Liver (tissue), 10 donors: ENCODE data around the gene RGS7. TPM values are rescaled to one million over a fixed set of nuclear protein-coding genes. Genes with fewer than 3 reads are reported as not detected.

Experiments used
- DNase-seq: peaks from one replicate; pipeline ENCODE4 v3.0.0-alpha.2; 2017; ENCODE audit warnings: low spot score
- H3K27ac ChIP-seq, 2 donors: one replicate each; pipeline ENCODE4 v1.7.0; 2013; ENCODE audit warnings: inconsistent platforms in 2 of 2, low read length in 2 of 2, control low read depth in 1 of 2, low read depth in 1 of 2, mild to moderate bottlenecking in 1 of 2
- H3K27me3 ChIP-seq, 4 donors: one replicate each; pipeline versions ENCODE4 v1.6.1 to v1.7.0; 2013; ENCODE audit warnings: low read length in 3 of 4, inconsistent platforms in 1 of 4, mild to moderate bottlenecking in 1 of 4, moderate library complexity in 1 of 4; ENCODE audit not compliant: control insufficient read depth in 4 of 4, insufficient read depth in 4 of 4
- H3K36me3 ChIP-seq, 4 donors: one replicate each; pipeline versions ENCODE4 v1.6.1 to v1.7.0; 2013; ENCODE audit warnings: low read length in 3 of 4, mild to moderate bottlenecking in 3 of 4, low read depth in 1 of 4, moderate library complexity in 1 of 4; ENCODE audit not compliant: control insufficient read depth in 4 of 4, insufficient read depth in 3 of 4
- H3K4me1 ChIP-seq, 4 donors: one replicate each; pipeline versions ENCODE4 v1.6.1 to v1.7.0; 2013; ENCODE audit warnings: low read length in 3 of 4, mild to moderate bottlenecking in 3 of 4, moderate library complexity in 1 of 4; ENCODE audit not compliant: control insufficient read depth in 4 of 4, insufficient read depth in 4 of 4
- H3K4me3 ChIP-seq, 3 donors: one replicate each; pipeline versions ENCODE4 v1.6.1 to v1.7.0; 2013; ENCODE audit warnings: low read length in 3 of 3, control low read depth in 1 of 3, low read depth in 1 of 3, mild to moderate bottlenecking in 1 of 3
- H3K9ac ChIP-seq, 2 donors: one replicate each; pipeline ENCODE4 v1.7.0; 2013; ENCODE audit warnings: low read length in 2 of 2, mild to moderate bottlenecking in 2 of 2, moderate library complexity in 2 of 2, control low read depth in 1 of 2, low read depth in 1 of 2
- H3K9me3 ChIP-seq, 4 donors: one replicate each; pipeline versions ENCODE4 v1.6.1 to v1.7.0; 2013; ENCODE audit warnings: low read length in 3 of 4; ENCODE audit not compliant: control insufficient read depth in 4 of 4
- HNF4G ChIP-seq: IDR thresholded peaks from 2 replicates; pipeline ENCODE4 v1.6.1; 2016; ENCODE audit warnings: antibody characterized with exemption
- RAD21 ChIP-seq, 2 donors: IDR thresholded peaks; 2 replicates each; pipeline ENCODE4 v1.6.1; 2016; ENCODE audit warnings: antibody characterized with exemption in 2 of 2, mild to moderate bottlenecking in 2 of 2
- WGBS: extraction: QIAGEN DNeasy Blood & Tissue Kit; methylation state at CpG from one replicate; pipeline ENCODE4 v1.1.7; 2013; 5-methylcytosine and 5-hydroxymethylcytosine counted together
- polyA plus RNA-seq, 2 donors: library from polyadenylated mRNA; stranded (reverse) in 1 of 2; unstranded in 1 of 2; fragments of 200-250 nt in 1 of 2; fragments of >200 nt in 1 of 2; fragmentation: Nextera tagmentation in 1 of 2; extraction: Ambion mirVana in 1 of 2; gene quantifications; one replicate each; pipeline versions ENCODE4 v1.2.1 to v1.2.3, GENCODE V29; 2013 to 2015
- small RNA-seq: library from RNA; depleted of rRNA; stranded (forward); fragments of <200 nt; gene quantifications from one replicate; pipeline ENCODE3, GENCODE V24; 2014
- total RNA-seq, 2 donors: library from RNA; depleted of rRNA; stranded (reverse); fragments of >200 nt; gene quantifications; one replicate each; pipeline ENCODE4 v1.2.3, GENCODE V29; 2014
- TF ChIP-seq, protein P1 (sequence below): fragments of 150-350 bp; IDR thresholded peaks from 2 replicates; pipeline ENCODE4 v1.5.1; 2017; ENCODE audit warnings: improper control_type of control experiment, low read depth, low read length; ENCODE audit not compliant: missing input control
- donor health status: healthy.
- donor health status: healthy.
- donor health status: healthy.
- donor health status: healthy.
- donor health status: healthy.

Gene RGS7
- total and polyA plus RNA-seq, 4 donors, result 0.05 to 0.18 TPM; not detected in 2

DNA sequence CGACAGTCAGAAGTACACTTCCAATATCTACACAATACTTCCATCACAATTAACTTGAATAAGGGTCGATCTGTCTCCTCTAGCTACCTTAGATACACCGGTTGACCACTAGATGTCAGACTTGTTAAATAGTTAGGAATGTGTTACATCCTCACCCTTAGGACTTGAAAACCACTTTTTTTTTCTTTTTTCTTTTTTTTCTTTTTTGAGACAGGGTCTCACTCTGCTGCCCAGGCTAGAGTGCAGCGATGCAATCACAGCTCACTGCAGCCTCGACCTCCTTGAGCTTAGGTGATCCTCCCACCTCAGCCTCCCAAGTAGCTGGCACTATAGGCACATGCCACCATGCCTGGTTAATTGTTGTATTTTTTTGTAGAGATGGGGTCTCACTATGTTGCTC is 624.6 kb downstream of the RGS7 start:
- H3K4me3 ChIP-seq, result no peak overlapping the region
- TF ChIP-seq HNF4G, result no peak
- TF ChIP-seq, protein P1, sequence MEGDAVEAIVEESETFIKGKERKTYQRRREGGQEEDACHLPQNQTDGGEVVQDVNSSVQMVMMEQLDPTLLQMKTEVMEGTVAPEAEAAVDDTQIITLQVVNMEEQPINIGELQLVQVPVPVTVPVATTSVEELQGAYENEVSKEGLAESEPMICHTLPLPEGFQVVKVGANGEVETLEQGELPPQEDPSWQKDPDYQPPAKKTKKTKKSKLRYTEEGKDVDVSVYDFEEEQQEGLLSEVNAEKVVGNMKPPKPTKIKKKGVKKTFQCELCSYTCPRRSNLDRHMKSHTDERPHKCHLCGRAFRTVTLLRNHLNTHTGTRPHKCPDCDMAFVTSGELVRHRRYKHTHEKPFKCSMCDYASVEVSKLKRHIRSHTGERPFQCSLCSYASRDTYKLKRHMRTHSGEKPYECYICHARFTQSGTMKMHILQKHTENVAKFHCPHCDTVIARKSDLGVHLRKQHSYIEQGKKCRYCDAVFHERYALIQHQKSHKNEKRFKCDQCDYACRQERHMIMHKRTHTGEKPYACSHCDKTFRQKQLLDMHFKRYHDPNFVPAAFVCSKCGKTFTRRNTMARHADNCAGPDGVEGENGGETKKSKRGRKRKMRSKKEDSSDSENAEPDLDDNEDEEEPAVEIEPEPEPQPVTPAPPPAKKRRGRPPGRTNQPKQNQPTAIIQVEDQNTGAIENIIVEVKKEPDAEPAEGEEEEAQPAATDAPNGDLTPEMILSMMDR, result peak; percentile 48
- peak; percentile 67 to 81 for TF ChIP-seq RAD21 (IDR thresholded peaks at IDR 0.05)
- H3K36me3 ChIP-seq, result no peaks in the 10 kb centered on the region
- DNase-seq, result no peak
- H3K4me1 ChIP-seq, result no peaks in the 10 kb centered on the region
- H3K9ac ChIP-seq, result no peak overlapping the region
- 6% methylated on average over 5 of the region's 5 CpGs for WGBS
- H3K27me3 ChIP-seq, result no peaks in the 10 kb centered on the region
- H3K9me3 ChIP-seq, result peaks cover 0 to 1% (median 0%) of the 10 kb centered on the region in 4 donors
- no peak overlapping the region for H3K27ac ChIP-seq

Small RNAs within 50 kb of the gene (small RNA-seq; reads per million reads assigned to genes)
- not detected for gene MIR3123

Other genes with a start within 250 kb of the RGS7 start
- 100 to 1,000 TPM in 1 of 2 donors, 10 to 100 TPM in 1; 68.3 to 140 TPM for gene FH, start 162.6 kb upstream of the RGS7 start, total RNA-seq
- 100 to 1,000 TPM in 1 of 2 donors, 10 to 100 TPM in 1; 99.6 to 145 TPM for gene FH, start 162.6 kb upstream of the RGS7 start, polyA plus RNA-seq
- 10 to 100 TPM; 10.2 to 24.7 TPM for gene KMO, start 175.2 kb upstream of the RGS7 start, total RNA-seq
- gene KMO, start 175.2 kb upstream of the RGS7 start, polyA plus RNA-seq, result 10 to 100 TPM; 14.5 to 37.3 TPM